Colonic mucosa (tissue), 4 donors: ENCODE measurements around the gene PRPSAP1. TPM values are rescaled to one million over a fixed set of nuclear protein-coding genes. Genes with fewer than 3 reads are reported as not detected.

Experiments
- DNase-seq: peaks from one replicate; pipeline ENCODE4 v3.0.0-alpha.2; 2020
- H3K27ac ChIP-seq: fragments of 200-600 bp; one replicate; pipeline ENCODE4 v1.8.0; 2021
- H3K27me3 ChIP-seq: fragments of 200-600 bp; one replicate; pipeline ENCODE4 v1.8.0; 2021
- H3K36me3 ChIP-seq: fragments of 200-600 bp; one replicate; pipeline ENCODE4 v1.8.0; 2021
- H3K4me1 ChIP-seq: fragments of 200-600 bp; one replicate; pipeline ENCODE4 v1.8.0; 2021; ENCODE audit warnings: mild to moderate bottlenecking
- H3K4me3 ChIP-seq: fragments of 200-600 bp; one replicate; pipeline ENCODE4 v1.8.0; 2021
- H3K9ac ChIP-seq, 2 donors: one replicate each; pipeline ENCODE4 v1.7.0; 2013; ENCODE audit warnings: control low read depth in 2 of 2, low read depth in 2 of 2, low read length in 2 of 2
- H3K9me3 ChIP-seq: fragments of 200-600 bp; one replicate; pipeline ENCODE4 v1.8.0; 2021
- CTCF ChIP-seq: fragments of 200-600 bp; IDR thresholded peaks from one replicate; pipeline ENCODE4 v1.8.0; 2022; ENCODE audit warnings: antibody characterized with exemption, mild to moderate bottlenecking
- intact Hi-C: fragments of 100-400 bp; cut with DNase I; formaldehyde crosslinking; loops from one replicate; pipeline ENCODE4 v1.14.1; 2022
- total RNA-seq, 2 donors: library from RNA; stranded (reverse); fragmentation: NEBNext Ultra II Directional in 1 of 2; extraction: Animal tissue kit (Norgen Biotek cat#: 25700) in 1 of 2; gene quantifications; one replicate each; pipeline ENCODE4 v1.2.1, GENCODE V29; 2021
- donor health status: healthy.
- donor health status: DM: no; HTN: no; CAD: no.
- donor health status: DM: no; HTN: no; CAD: no.

PRPSAP1 gene
- total RNA-seq, 2 donors from 2014 or later = 60.7 to 70.0 TPM

DNA sequence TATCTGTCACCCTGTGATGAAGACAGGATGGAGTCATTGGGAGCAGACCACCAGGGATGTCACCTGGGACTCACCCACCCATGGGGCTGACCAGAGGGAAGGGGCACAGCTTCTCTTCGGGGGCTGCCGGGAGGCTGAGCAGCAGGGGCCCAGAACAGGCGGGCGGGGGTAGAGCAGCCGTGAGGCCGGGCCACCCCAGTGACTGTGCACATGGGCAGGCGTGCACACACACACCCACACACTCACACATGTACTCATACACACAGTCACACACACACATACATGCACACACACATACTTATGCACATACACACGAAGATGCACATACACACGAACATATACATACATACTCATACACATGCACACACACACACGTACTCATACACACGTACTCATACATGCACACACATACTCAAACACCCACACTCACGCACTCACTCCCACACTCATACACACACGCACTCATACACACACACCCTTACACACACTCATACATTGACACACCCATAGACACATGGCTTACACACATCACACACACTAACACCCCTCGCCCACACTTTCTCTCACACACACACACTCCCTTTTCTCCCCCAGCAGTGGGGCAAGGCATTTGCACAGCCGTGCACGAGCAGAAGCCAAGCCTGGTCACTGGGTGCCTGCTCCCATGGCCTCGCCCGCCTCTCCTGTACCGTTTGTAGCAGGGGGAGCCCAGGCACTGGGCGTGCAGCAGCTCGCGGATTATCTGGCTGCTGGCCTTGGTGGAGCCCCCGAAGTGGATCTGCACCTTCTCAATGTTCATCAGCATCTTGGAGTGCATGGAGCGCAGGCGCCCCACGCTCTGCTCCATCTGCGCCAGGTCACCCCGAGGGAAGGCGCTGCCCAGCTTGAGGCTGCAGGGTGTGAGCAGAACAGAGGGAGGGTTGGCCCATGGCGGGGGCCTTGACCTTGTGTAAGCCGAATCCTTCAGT is 76.1 kb downstream of the PRPSAP1 start:
- intact Hi-C loops = loop anchor here (2.0 to 10.0 kb wide), 2 partner anchors 29 to 93 kb away; no protein-coding TSS in a partner anchor
- H3K9me3 ChIP-seq = no peaks in the 10 kb centered on the region
- TF ChIP-seq CTCF = no peak
- H3K27ac ChIP-seq = no peak overlapping the region
- H3K36me3 ChIP-seq = no peaks in the 10 kb centered on the region
- peaks cover 1% of the 10 kb centered on the region for H3K4me1 ChIP-seq
- H3K9ac ChIP-seq = no peak overlapping the region
- no peak for DNase-seq
- no peak overlapping the region for H3K4me3 ChIP-seq
- no peaks in the 10 kb centered on the region for H3K27me3 ChIP-seq

DNA sequence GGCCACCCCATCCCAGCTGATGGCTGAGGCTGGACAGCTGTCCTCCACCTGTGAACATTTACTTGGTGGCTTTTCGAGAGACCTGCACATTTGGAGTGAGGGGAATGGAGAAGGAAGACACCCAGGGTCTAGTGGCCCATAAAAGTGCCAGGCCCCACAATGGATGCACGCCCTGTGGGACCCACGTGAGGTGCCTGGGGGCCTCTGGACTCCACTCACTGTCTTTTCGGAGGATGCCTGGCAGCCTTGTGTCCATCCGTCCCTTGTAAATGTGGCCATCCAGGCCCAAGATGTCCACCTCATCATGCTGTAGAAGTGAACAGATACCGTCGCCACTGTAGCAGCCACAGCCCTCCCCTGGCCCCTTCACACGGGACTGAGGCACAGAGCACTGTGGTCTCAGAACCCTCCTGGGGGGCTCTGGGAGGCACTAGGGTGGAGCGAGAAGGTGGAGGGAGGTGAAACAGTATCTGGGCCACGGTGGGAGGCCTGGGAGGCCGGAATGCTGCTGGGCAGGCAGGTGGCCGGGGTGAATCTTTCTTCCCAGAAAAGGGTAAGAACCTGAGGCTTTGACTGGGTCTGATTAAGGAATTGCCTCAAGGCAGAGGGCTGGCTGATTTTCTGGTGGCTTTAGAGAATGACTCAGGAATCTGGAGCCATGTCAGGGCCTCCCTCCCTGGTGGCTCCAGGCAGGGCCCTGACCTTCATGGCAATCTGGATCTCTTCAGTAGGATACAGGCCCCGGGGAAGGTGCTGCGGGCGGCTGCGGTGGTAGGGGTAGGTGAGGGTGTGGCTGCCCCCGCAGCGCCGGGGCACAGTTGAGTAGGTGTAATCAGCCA is 77.0 kb downstream of the PRPSAP1 start:
- intact Hi-C loops = loop anchor here (10.0 kb wide), 1 partner anchor 92 kb away; no protein-coding TSS in a partner anchor
- no peak overlapping the region for H3K9ac ChIP-seq
- no peak overlapping the region for H3K4me3 ChIP-seq
- H3K4me1 ChIP-seq = peaks cover 9% of the 10 kb centered on the region
- no peak for TF ChIP-seq CTCF
- DNase-seq = no peak
- H3K27me3 ChIP-seq = no peaks in the 10 kb centered on the region
- no peaks in the 10 kb centered on the region for H3K9me3 ChIP-seq
- H3K27ac ChIP-seq = no peak overlapping the region
- H3K36me3 ChIP-seq = no peaks in the 10 kb centered on the region

DNA sequence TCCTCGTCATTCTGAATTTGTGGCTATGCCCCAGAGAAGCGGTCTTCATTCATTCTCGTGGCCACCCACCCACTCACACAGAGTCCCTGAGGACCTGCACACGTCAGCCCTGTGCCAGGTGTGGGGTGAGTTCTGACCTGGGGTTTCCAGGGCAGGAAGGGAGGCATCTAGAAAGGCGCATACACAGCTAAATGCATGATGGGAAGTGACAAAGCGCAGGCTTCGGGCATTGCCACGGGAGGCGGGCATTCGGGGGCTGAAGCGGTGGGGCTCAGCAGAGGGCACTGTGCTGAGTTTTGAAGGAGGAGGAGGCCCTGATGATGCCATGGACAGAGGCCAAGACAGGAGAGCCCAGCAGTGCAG is 77.7 kb downstream of the PRPSAP1 start:
- Histone ChIP-seq H3K27me3 (no peaks in the 10 kb centered on the region), H3K4me1 (peaks cover 15% of the 10 kb centered on the region), H3K4me3 (no peak overlapping the region), H3K27ac (no peak overlapping the region), H3K36me3 (no peaks in the 10 kb centered on the region), H3K9me3 (no peaks in the 10 kb centered on the region), H3K9ac (no peak overlapping the region)
- TF ChIP-seq CTCF = no peak
- intact Hi-C loops = loop anchor here (10.0 kb wide), 1 partner anchor 91 kb away; no protein-coding TSS in a partner anchor
- no peak for DNase-seq

- Histone ChIP-seq H3K4me1 (peaks cover 21% of the 10 kb centered on the region), H3K4me3 (no peak overlapping the region), H3K36me3 (no peaks in the 10 kb centered on the region), H3K9me3 (no peaks in the 10 kb centered on the region), H3K27ac (no peak overlapping the region), H3K27me3 (no peaks in the 10 kb centered on the region), H3K9ac (no peak overlapping the region)
- intact Hi-C loops = loop anchor here (10.0 kb wide), 1 partner anchor 91 kb away; no protein-coding TSS in a partner anchor
- DNase-seq = no peak
- no peak for TF ChIP-seq CTCF
Measured at GRCh38 chr17:76275382-76276068, 78.2 kb downstream of the PRPSAP1 start.
